Measurements from ENCODE around the gene NEMP1.

DNA sequence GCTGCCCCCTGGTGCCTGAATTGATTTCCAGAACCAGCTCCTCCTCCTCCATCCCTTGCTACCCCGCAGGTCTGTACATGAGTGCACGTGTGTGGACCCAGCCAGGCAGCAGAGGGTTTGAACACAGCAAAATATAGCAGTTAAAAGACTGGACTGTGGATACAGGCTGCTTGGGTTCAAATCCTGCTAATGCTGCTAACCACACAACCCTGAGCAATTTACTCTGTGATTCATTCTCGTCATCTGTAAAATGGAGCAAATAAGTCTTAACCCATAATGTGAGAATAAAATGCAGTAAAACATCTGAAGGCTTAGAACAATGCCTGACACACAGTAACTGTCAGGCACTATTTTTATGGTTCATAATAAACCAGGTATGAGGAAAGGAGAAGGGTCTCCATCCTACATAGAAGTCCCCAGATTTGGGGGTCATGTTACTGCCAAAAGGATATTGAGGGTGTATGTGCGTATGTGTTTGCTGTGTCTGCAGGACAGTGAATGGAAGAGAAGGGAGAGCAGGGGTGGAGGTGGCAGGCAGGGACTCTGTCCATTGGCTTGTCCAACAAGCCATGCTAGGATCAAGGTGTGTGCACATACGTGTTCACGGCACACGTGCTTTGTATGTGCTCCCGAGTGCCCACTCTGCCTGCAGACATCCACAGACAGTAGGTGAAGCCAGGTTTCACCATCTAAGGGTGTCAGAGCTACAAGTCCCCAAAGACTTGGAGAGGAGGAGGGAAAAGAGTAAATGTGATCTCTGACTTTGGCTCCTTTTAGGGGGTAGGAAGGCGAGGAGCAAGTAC is 34.1 kb upstream of the NEMP1 start:
- TF ChIP-seq, protein P1, sequence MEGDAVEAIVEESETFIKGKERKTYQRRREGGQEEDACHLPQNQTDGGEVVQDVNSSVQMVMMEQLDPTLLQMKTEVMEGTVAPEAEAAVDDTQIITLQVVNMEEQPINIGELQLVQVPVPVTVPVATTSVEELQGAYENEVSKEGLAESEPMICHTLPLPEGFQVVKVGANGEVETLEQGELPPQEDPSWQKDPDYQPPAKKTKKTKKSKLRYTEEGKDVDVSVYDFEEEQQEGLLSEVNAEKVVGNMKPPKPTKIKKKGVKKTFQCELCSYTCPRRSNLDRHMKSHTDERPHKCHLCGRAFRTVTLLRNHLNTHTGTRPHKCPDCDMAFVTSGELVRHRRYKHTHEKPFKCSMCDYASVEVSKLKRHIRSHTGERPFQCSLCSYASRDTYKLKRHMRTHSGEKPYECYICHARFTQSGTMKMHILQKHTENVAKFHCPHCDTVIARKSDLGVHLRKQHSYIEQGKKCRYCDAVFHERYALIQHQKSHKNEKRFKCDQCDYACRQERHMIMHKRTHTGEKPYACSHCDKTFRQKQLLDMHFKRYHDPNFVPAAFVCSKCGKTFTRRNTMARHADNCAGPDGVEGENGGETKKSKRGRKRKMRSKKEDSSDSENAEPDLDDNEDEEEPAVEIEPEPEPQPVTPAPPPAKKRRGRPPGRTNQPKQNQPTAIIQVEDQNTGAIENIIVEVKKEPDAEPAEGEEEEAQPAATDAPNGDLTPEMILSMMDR (IDR thresholded peaks at IDR 0.05 in 8 of 11, conservative IDR thresholded peaks at IDR 0.05 in 3 of 11) = peak in 9 of 11 experiments; percentile 88 to 95 (median 91)
- TF ChIP-seq POLR2AphosphoS5 (IDR thresholded peaks at IDR 0.05) = no peak
